Muscle layer of colon (tissue), 2 donors: ENCODE results near the gene KRT72.

Source experiments
- H3K27ac ChIP-seq: one replicate; pipeline ENCODE4 v1.7.0; 2013; ENCODE audit warnings: low read depth, mild to moderate bottlenecking, low read length, moderate library complexity
- H3K27me3 ChIP-seq, 2 donors: one replicate each; pipeline ENCODE4 v1.7.0; 2013; ENCODE audit warnings: low read length in 2 of 2, mild to moderate bottlenecking in 2 of 2; ENCODE audit not compliant: insufficient read depth in 2 of 2, control insufficient read depth in 1 of 2
- H3K36me3 ChIP-seq: one replicate; pipeline ENCODE4 v1.7.0; 2013; ENCODE audit warnings: mild to moderate bottlenecking, low read length; ENCODE audit not compliant: insufficient read depth
- H3K4me1 ChIP-seq: one replicate; pipeline ENCODE4 v1.7.0; 2013; ENCODE audit warnings: mild to moderate bottlenecking, low read length; ENCODE audit not compliant: insufficient read depth
- H3K4me3 ChIP-seq, 2 donors: one replicate each; pipeline ENCODE4 v1.7.0; 2013; ENCODE audit warnings: low read length in 2 of 2, low read depth in 1 of 2, mild to moderate bottlenecking in 1 of 2, moderate library complexity in 1 of 2
- H3K9ac ChIP-seq: one replicate; pipeline ENCODE4 v1.7.0; 2013; ENCODE audit warnings: low read length
- H3K9me3 ChIP-seq: one replicate; pipeline ENCODE4 v1.7.0; 2013; ENCODE audit warnings: mild to moderate bottlenecking, low read length
- donor health status: abdominal sarcoma.
- donor health status: Adenocarcinoma of cecum.

The KRT72 gene

DNA sequence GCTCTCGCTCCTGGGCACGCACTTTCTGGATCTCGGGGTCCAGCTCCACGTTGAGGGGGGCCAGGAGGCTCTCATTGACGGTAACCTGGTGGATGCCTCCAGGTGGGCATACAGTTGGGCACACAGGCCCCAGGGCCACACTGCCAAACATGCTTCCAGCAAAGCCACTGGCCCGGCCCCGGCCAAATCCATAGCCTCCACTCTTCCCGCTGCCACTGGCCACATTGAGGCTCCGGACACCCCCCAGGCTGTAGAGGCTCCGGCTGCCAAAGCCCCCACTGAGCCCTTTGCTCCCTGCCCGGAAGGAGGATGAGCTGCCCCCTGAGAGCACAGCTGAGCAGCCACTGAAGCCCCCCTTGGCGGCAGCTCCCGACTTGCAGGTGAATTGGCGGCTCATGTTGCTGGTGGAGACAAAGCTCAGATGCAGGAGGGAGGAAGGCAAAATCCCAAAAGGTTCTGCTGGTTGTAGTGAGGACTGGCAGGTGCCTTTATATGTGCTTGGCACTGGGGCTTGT lies 48.5 kb downstream of the KRT72 start, which contains the start of gene KRT71:
Gene KRT71, minus strand, starts transcription at position 465 of the 515 bp plus-strand sequence. Its CDS starts 68 bp downstream, at position 397.
- Histone ChIP-seq H3K27me3 (no peaks in the 10 kb centered on the region), H3K4me3 (no peak within 1 kb of the TSS), H3K27ac (no peak within 1 kb of the TSS), H3K9ac (no peak within 1 kb of the TSS), H3K36me3 (no peaks in the 10 kb centered on the region), H3K9me3 (no peaks in the 10 kb centered on the region), H3K4me1 (no peaks in the 10 kb centered on the region)

DNA sequence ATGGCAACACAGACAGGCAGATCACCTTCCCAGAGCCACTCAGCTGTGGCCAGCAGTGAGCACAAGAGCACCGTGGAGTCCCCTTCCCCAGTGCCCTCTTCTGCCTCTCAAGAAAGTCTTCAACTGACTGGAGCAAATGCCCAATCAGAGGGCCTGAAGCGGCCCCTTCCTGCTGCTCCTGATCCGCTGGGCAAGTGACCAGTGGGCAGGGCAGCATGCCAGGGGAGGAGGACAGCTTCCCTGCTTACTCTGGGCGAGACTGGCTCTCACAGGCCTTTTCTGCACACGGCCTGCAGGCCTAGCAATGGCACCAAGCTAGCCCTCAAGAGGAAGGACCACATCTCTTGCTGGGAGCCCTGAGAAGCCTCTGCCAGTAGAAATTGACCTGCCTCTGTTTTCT lies 49.2 kb downstream of the KRT72 start:
- Histone ChIP-seq H3K36me3 (no peaks in the 10 kb centered on the region), H3K9ac (no peak overlapping the region), H3K27me3 (no peaks in the 10 kb centered on the region), H3K9me3 (no peaks in the 10 kb centered on the region), H3K4me3 (no peak overlapping the region), H3K4me1 (no peaks in the 10 kb centered on the region), H3K27ac (no peak overlapping the region)

GRCh38 chr12:52551216-52551865 lies 49.9 kb downstream of the KRT72 start:
- Histone ChIP-seq H3K27me3 (no peaks in the 10 kb centered on the region), H3K36me3 (no peaks in the 10 kb centered on the region), H3K9me3 (no peaks in the 10 kb centered on the region), H3K9ac (no peak overlapping the region), H3K27ac (no peak overlapping the region), H3K4me1 (no peaks in the 10 kb centered on the region), H3K4me3 (no peak overlapping the region)

- Histone ChIP-seq H3K9me3 (no peaks in the 10 kb centered on the region), H3K27ac (no peak overlapping the region), H3K4me3 (no peak overlapping the region), H3K9ac (no peak overlapping the region), H3K36me3 (no peaks in the 10 kb centered on the region), H3K27me3 (no peaks in the 10 kb centered on the region), H3K4me1 (no peaks in the 10 kb centered on the region)
These were observed 55.1 kb downstream of the KRT72 start for GRCh38 chr12:52546126-52546525.

DNA sequence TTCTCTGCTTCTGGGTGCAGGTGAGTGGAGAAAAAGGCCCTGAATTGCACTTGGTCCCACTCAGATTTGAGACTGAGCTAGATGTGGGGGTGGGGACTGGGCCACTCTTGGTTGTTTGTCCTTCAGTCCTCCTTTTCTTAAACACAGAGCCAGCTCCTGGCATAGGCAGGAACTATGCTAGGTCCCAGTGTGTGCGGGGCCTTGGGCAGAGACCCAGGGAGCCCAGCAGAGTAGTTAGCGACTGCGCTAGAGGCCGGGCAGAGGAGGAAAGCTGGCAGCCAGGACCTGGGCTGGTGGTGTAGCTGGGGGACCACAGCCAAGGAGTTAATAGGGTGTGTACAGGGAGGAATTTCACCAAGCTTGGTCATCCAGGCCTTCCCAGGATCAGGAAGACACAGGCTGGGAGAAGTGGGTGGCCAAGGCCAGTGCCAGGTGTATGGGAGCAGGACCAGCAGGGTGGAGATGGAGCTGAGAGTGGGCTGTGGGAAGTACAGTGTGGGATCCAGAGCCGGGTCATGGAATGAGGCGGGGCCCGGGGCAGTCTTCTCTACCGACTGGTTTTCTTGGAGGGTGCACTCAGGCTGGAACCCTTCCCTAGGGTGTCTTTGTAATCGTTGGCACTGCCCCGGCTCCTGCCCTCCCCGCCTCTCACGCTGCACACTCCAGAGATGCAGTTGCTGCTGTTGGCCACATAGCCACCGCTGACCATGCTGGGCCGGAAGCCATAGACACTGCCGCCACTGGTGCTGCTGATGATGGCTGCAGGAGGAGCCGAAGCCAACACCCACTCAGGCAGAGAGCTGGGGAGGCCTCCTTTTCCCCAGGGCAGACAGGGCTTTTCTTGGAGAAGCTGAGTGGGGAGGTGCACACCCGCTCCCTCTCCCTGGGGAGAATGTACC lies 57.0 kb downstream of the KRT72 start:
- no peaks in the 10 kb centered on the region for H3K36me3 ChIP-seq
- no peak overlapping the region for H3K27ac ChIP-seq
- peaks cover 4% of the 10 kb centered on the region for H3K4me1 ChIP-seq
- no peak overlapping the region for H3K9ac ChIP-seq
- H3K4me3 ChIP-seq, result no peak overlapping the region
- H3K27me3 ChIP-seq, result no peaks in the 10 kb centered on the region
- no peaks in the 10 kb centered on the region for H3K9me3 ChIP-seq

DNA sequence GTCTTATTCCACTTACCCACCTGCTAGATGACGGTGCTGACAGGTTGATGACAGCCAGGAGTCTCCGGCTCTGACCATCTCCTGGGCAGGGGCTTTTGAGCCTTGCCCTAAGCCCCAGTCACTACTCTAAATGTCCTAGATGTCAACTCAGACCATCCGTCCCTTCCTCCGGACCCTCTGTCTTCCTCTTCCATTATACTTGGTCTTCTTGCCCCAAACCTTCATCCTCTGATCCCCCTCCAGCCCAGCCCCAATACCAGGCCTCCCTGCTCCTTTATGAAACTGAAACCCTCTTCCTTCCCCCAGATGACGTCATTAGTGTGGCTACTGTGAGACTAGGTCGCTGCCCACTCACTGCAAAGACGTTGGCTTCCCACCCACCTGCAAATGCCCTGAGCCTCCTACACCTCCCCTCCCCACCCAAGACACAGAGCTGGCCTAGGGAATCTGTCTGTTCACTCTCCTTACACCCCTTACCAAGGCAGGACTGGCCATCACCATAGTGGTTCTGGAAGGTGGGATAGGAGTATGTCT lies 58.4 kb downstream of the KRT72 start:
- Histone ChIP-seq H3K4me1 (peaks cover 13% of the 10 kb centered on the region), H3K4me3 (no peak overlapping the region)

GRCh38 chr12:52542157-52542556 lies 59.1 kb downstream of the KRT72 start:
- Histone ChIP-seq H3K4me3 (no peak overlapping the region), H3K27ac (no peak overlapping the region), H3K9ac (no peak overlapping the region), H3K36me3 (no peaks in the 10 kb centered on the region), H3K4me1 (peaks cover 13% of the 10 kb centered on the region), H3K27me3 (no peaks in the 10 kb centered on the region), H3K9me3 (no peaks in the 10 kb centered on the region)

More for the DNA sequence above, 58.4 kb downstream of the KRT72 start:
- Histone ChIP-seq H3K9me3 (no peaks in the 10 kb centered on the region), H3K36me3 (no peaks in the 10 kb centered on the region), H3K27me3 (no peaks in the 10 kb centered on the region), H3K27ac (no peak overlapping the region), H3K9ac (no peak overlapping the region)

GRCh38 chr12:52541709-52542108 lies 59.6 kb downstream of the KRT72 start:
- no peak overlapping the region for H3K9ac ChIP-seq
- no peak overlapping the region for H3K4me3 ChIP-seq
- no peaks in the 10 kb centered on the region for H3K36me3 ChIP-seq
- no peaks in the 10 kb centered on the region for H3K27me3 ChIP-seq
- H3K27ac ChIP-seq, result no peak overlapping the region
- H3K4me1 ChIP-seq, result peaks cover 13% of the 10 kb centered on the region
- H3K9me3 ChIP-seq, result no peaks in the 10 kb centered on the region

GRCh38 chr12:52540531-52540930 lies 60.7 kb downstream of the KRT72 start:
- Histone ChIP-seq H3K27me3 (no peaks in the 10 kb centered on the region), H3K4me1 (peaks cover 13% of the 10 kb centered on the region), H3K27ac (no peak overlapping the region), H3K36me3 (no peaks in the 10 kb centered on the region), H3K9ac (no peak overlapping the region), H3K4me3 (no peak overlapping the region), H3K9me3 (no peaks in the 10 kb centered on the region)

DNA sequence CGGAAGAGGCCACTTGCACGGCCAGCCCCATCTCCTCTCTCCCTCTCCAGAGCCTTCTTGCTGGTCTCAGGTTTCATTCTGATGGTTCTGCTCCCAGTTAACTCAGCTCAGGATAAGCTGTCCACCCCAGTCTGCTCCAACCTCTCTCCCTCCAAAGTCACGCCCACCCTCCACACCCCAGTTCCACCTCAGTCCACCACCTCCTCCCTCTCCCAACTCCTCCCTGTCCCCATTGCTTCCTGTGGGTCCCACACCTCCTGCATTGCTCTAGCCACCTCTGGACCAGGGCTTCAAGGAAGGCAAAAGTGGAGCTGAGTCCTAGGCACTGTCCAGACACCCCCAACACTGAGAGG lies 61.5 kb downstream of the KRT72 start:
- Histone ChIP-seq H3K9ac (no peak overlapping the region), H3K27me3 (no peaks in the 10 kb centered on the region), H3K27ac (no peak overlapping the region), H3K4me3 (no peak overlapping the region), H3K9me3 (no peaks in the 10 kb centered on the region), H3K36me3 (no peaks in the 10 kb centered on the region), H3K4me1 (peaks cover 13% of the 10 kb centered on the region)

GRCh38 chr12:52539083-52539820 lies 62.0 kb downstream of the KRT72 start:
- Histone ChIP-seq H3K4me1 (peaks cover 13% of the 10 kb centered on the region), H3K36me3 (no peaks in the 10 kb centered on the region), H3K4me3 (no peak overlapping the region), H3K9me3 (no peaks in the 10 kb centered on the region), H3K9ac (no peak overlapping the region), H3K27ac (no peak overlapping the region), H3K27me3 (no peaks in the 10 kb centered on the region)
